Glutamatergic neuron (in vitro differentiated cells): ENCODE results near the gene OSBPL1A. TPM values are rescaled to one million over a fixed set of nuclear protein-coding genes. Genes with fewer than 3 reads are reported as not detected.
"Not testable (repeated sequence)": the region's sequence is repeated elsewhere in the genome, so short reads cannot be mapped to it uniquely, and the experiment has no call there.

Source experiments
- DNase-seq: peaks from one replicate; pipeline ENCODE4 v3.0.0; 2022
- H3K27ac Mint-ChIP-seq: one replicate; pipeline ENCODE4 v1.8.0; 2020; ENCODE audit warnings: mild to moderate bottlenecking, mixed read lengths, inconsistent platforms; ENCODE audit not compliant: unreplicated experiment
- H3K27me3 Mint-ChIP-seq: one replicate; pipeline ENCODE4 v1.8.0; 2020; ENCODE audit warnings: mild to moderate bottlenecking, moderate library complexity, mixed read lengths, inconsistent platforms; ENCODE audit not compliant: unreplicated experiment
- H3K36me3 Mint-ChIP-seq: one replicate; pipeline ENCODE4 v1.8.0; 2020; ENCODE audit warnings: mild to moderate bottlenecking, mixed read lengths, inconsistent platforms; ENCODE audit not compliant: unreplicated experiment
- H3K4me1 Mint-ChIP-seq: one replicate; pipeline ENCODE4 v1.8.0; 2020; ENCODE audit warnings: mild to moderate bottlenecking, low read depth, mixed read lengths, inconsistent platforms; ENCODE audit not compliant: unreplicated experiment
- H3K4me3 Mint-ChIP-seq: one replicate; pipeline ENCODE4 v1.8.0; 2020; ENCODE audit warnings: mild to moderate bottlenecking, mixed read lengths, inconsistent platforms; ENCODE audit not compliant: unreplicated experiment
- H3K9me3 Mint-ChIP-seq: one replicate; pipeline ENCODE4 v1.8.0; 2020; ENCODE audit warnings: mild to moderate bottlenecking, moderate library complexity, mixed read lengths, inconsistent platforms; ENCODE audit not compliant: unreplicated experiment
- CTCF ChIP-seq: fragments of 200-600 bp; sonication (generic); IDR thresholded peaks from one replicate; pipeline ENCODE4 v1.5.0; 2021; ENCODE audit not compliant: partially characterized antibody, unreplicated experiment
- total RNA-seq: library from RNA; stranded (reverse); fragmentation: NEBNext Ultra II Directional; extraction: Animal tissue kit (Norgen Biotek cat#: 25700); gene quantifications from one replicate; pipeline ENCODE4 v1.2.1, GENCODE V29; 2021; ENCODE audit not compliant: unreplicated experiment

The OSBPL1A gene
- total RNA-seq, 1 donor from 2014 or later: 27.5 TPM

- Mint-ChIP-seq H3K36me3 (no peaks in the 10 kb centered on the region), H3K27ac (no peak overlapping the region), H3K27me3 (no peaks in the 10 kb centered on the region), H3K4me3 (no peak overlapping the region), H3K4me1 (no peaks in the 10 kb centered on the region), H3K9me3 (no peaks in the 10 kb centered on the region)
- no peak for TF ChIP-seq CTCF
- no peak for DNase-seq
Observed at GRCh38 chr18:24380163-24380747, 17.4 kb downstream of the OSBPL1A start.

GRCh38 chr18:24378598-24378997 lies 19.0 kb downstream of the OSBPL1A start:
- no peak overlapping the region for H3K4me3 Mint-ChIP-seq
- no peaks in the 10 kb centered on the region for H3K9me3 Mint-ChIP-seq
- no peaks in the 10 kb centered on the region for H3K4me1 Mint-ChIP-seq
- no peaks in the 10 kb centered on the region for H3K27me3 Mint-ChIP-seq
- H3K27ac Mint-ChIP-seq: no peak overlapping the region
- peaks cover 4% of the 10 kb centered on the region for H3K36me3 Mint-ChIP-seq
- no peak for TF ChIP-seq CTCF
- no peak for DNase-seq

DNA sequence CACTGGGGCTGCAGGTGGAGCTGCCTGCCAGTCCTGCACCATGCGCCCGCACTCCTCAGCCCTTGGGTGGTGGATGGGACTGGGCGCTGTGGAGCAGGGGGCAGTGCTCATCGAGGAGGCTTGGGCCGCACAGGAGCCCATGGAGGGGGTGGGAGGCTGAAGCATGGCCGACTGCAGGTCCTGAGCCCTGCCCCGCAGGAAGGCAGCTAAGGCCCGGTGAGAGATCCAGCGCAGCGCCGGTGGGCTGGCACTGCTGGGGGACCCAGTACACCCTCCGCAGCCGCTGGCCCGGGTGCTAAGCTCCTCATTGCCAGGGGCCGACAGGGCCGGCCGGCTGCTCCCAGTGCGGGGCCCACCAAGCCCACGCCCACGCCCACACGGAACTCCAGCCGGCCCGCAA lies 21.1 kb downstream of the OSBPL1A start:
- not testable (repeated sequence) for H3K27ac Mint-ChIP-seq, H3K9me3 Mint-ChIP-seq, DNase-seq, H3K36me3 Mint-ChIP-seq, H3K4me1 Mint-ChIP-seq, H3K27me3 Mint-ChIP-seq, H3K4me3 Mint-ChIP-seq

DNA sequence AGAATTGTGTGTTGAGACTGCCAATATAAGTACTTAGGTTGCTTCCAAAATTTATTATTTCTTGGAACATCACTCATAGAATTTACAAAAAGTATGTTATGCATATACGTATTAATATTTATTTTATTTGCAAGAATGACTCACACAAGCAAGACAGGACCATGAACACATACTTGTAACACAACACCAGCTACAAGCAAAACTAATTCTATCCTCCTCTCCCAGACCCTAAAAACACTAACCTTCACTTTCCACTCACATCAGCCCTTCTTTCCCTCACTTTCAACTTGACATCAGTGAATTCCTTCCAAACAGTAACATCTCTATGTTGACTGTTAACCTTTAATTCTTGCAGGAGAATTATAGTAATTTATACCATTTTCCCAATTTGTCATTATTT lies 24.3 kb downstream of the OSBPL1A start:
- peaks cover 4% of the 10 kb centered on the region for H3K4me1 Mint-ChIP-seq
- no peak for TF ChIP-seq CTCF
- H3K36me3 Mint-ChIP-seq: peaks cover 4% of the 10 kb centered on the region
- H3K4me3 Mint-ChIP-seq: no peak overlapping the region
- H3K27me3 Mint-ChIP-seq: no peaks in the 10 kb centered on the region
- DNase-seq: no peak
- no peak overlapping the region for H3K27ac Mint-ChIP-seq
- H3K9me3 Mint-ChIP-seq: no peaks in the 10 kb centered on the region

DNA sequence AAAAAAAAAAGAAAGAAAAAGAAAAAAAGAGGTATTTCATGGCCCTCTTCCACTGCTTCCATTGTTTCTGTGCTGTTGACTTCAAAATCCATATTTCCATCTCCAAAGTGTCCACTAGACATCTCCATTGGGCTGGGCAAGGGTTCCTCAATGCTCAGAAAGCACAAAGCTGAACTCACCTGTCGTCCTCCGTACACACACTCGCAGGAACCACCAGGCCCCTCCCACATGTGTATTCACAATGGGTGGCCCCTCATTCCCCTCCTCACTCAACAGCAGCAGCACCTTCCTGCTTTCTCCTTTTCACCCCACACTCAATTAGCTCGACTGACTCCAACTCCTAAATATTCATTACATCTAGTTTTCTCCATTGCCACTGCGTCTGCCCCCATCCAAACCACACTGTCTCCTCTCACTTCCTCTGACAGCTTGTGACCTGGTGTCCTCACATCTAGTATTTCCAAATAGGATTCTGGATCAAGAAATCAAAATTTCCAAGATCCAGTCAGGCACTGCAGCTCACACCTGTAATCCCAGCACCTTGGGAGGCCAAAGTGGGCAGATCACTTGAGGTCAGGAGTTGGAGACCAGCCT lies 25.2 kb downstream of the OSBPL1A start:
- Mint-ChIP-seq H3K27me3 (no peaks in the 10 kb centered on the region), H3K4me3 (no peak overlapping the region), H3K9me3 (no peaks in the 10 kb centered on the region), H3K4me1 (peaks cover 4% of the 10 kb centered on the region), H3K36me3 (peaks cover 4% of the 10 kb centered on the region), H3K27ac (no peak overlapping the region)
- TF ChIP-seq CTCF: no peak
- DNase-seq: no peak
